HepG2 (cell line): ENCODE results near the gene MIF. TPM values are rescaled to one million over a fixed set of nuclear protein-coding genes. Genes with fewer than 3 reads are reported as not detected.
A peak's percentile ranks its signal among the peaks of the same experiment; 100 is the strongest.

Experiments used
- ATRX ChIP-seq: sonication (generic); formaldehyde crosslinking; IDR thresholded peaks from 2 replicates; pipeline ENCODE4 v1.4.0; 2020; ENCODE audit warnings: missing genetic modification reagents, borderline replicate concordance
- PATZ1 ChIP-seq: sonication (generic); formaldehyde crosslinking; IDR thresholded peaks from 2 replicates; pipeline ENCODE4 v1.4.0; 2020; ENCODE audit warnings: missing genetic modification reagents
- SNAPC4 ChIP-seq: sonication (generic); formaldehyde crosslinking; IDR thresholded peaks from 2 replicates; pipeline ENCODE4 v1.4.0; 2020; ENCODE audit warnings: mild to moderate bottlenecking, missing genetic modification reagents
- STAT6 ChIP-seq: sonication (generic); formaldehyde crosslinking; IDR thresholded peaks from 2 replicates; pipeline ENCODE4 v1.4.0; 2020; ENCODE audit warnings: missing genetic modification reagents, mild to moderate bottlenecking, borderline replicate concordance
- TEAD3 ChIP-seq: optimal IDR thresholded peaks from 2 replicates; pipeline ENCODE3; 2016; ENCODE audit warnings: borderline replicate concordance
- polyA plus RNA-seq, 8 experiments: library from polyadenylated mRNA; depleted of rRNA in 3 of 8; stranded (reverse) in 7 of 8; unstranded in 1 of 8; fragments of >200 nt; fragmentation: Illumina TruSeq in 4 of 8; extraction: Trizol in 4 of 8; gene quantifications; 2 replicates each; pipeline versions ENCODE4 v1.2.1 to v1.2.3, GENCODE V29; 2011 to 2016; ENCODE audit warnings: low read depth in 4 of 8, missing spikeins in 1 of 8, mixed read lengths in 1 of 8; ENCODE audit not compliant: insufficient read depth in 1 of 8
- total RNA-seq, 5 experiments: library from RNA; depleted of rRNA; stranded (reverse); fragments of >200 nt; fragmentation: Illumina TruSeq; extraction: Trizol; gene quantifications; 2 replicates each; pipeline ENCODE4 v1.2.3, GENCODE V29; 2016; ENCODE audit warnings: low read depth in 1 of 5

Gene MIF
- total and polyA plus RNA-seq, 2 of the 13 experiments (the other 11 are each of a cell fraction or from before 2014, with no cell fraction given) = 634 to 675 TPM

- no peak for TF ChIP-seq SNAPC4 (CRISPR knock-in tag)
- TF ChIP-seq PATZ1 (CRISPR knock-in tag) = peak; percentile 24; the same call in 1 of the 2 replicates
- TF ChIP-seq ATRX (CRISPR knock-in tag) = no peak
- no peak for TF ChIP-seq STAT6 (CRISPR knock-in tag)
- TF ChIP-seq TEAD3 (CRISPR knock-in tag) = peak; percentile 35
- TF ChIP-seq, all 625 proteins: peak for 5
Measured at GRCh38 chr22:23847991-23848864, 46.0 kb upstream of the MIF start (continued).
